ENCODE data around the gene KLF11.
"Not testable (repeated sequence)": the region's sequence is repeated elsewhere in the genome, so short reads cannot be mapped to it uniquely, and the experiment has no call there.

GRCh38 chr2:10011606-10012325 is 31.6 kb upstream of the KLF11 start:
- TF ChIP-seq POLR2AphosphoS5 (IDR thresholded peaks at IDR 0.05; ENCODE audit: low read depth, low read length); POLR2A (IDR thresholded peaks at IDR 0.05; ENCODE audit: low read depth, low read length); TAF1 (IDR thresholded peaks at IDR 0.05; ENCODE audit: borderline replicate concordance, low read depth, low read length): not testable (repeated sequence)
